HG03571 (cell line): ENCODE results near the gene ERCC6L.

Source experiments
- ATAC-seq: cut with Tn5 transposase; IDR thresholded peaks from one replicate; pipeline ENCODE4 v1.9.1; 2021; ENCODE audit not compliant: unreplicated experiment

The ERCC6L gene, protein sequence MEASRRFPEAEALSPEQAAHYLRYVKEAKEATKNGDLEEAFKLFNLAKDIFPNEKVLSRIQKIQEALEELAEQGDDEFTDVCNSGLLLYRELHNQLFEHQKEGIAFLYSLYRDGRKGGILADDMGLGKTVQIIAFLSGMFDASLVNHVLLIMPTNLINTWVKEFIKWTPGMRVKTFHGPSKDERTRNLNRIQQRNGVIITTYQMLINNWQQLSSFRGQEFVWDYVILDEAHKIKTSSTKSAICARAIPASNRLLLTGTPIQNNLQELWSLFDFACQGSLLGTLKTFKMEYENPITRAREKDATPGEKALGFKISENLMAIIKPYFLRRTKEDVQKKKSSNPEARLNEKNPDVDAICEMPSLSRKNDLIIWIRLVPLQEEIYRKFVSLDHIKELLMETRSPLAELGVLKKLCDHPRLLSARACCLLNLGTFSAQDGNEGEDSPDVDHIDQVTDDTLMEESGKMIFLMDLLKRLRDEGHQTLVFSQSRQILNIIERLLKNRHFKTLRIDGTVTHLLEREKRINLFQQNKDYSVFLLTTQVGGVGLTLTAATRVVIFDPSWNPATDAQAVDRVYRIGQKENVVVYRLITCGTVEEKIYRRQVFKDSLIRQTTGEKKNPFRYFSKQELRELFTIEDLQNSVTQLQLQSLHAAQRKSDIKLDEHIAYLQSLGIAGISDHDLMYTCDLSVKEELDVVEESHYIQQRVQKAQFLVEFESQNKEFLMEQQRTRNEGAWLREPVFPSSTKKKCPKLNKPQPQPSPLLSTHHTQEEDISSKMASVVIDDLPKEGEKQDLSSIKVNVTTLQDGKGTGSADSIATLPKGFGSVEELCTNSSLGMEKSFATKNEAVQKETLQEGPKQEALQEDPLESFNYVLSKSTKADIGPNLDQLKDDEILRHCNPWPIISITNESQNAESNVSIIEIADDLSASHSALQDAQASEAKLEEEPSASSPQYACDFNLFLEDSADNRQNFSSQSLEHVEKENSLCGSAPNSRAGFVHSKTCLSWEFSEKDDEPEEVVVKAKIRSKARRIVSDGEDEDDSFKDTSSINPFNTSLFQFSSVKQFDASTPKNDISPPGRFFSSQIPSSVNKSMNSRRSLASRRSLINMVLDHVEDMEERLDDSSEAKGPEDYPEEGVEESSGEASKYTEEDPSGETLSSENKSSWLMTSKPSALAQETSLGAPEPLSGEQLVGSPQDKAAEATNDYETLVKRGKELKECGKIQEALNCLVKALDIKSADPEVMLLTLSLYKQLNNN

DNA sequence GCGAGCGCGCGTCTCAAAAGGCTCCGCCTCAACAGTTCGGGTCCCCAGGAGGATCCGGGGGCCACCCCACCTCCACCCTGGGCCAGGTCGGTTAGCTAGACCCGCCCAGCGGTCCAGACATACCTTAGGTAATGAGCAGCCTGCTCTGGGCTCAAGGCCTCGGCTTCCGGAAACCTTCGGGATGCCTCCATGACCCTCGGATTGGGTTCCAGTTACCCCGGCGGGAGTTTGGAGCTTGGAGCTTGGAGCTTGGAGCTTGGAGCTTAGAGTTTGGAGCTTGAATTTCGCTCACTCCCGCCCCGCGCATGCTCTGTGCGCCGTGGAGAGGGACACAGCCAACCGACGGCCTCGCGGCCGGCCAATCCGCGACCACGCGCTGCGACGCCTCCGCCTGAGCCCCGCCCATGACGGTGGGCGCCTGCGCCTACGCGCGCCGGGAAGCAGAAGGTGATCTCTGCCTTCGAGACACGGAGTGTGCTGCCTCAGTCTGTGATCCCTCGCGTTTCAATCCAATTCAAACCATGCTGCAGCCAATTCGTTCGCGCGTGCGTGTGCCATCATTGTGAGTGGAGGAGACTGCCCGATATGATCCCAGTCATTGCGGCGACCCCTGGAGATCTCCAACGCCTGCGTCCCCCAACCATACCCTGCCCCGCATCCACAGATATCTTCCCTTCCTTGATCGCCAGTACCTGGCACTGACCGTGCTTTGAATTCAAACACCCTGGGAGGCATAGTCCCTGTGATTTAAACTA is at the start of gene ERCC6L:
TSS of gene ERCC6L (minus strand) at position 307 of the 755 bp plus-strand sequence. CDS start at position 191, 116 bp downstream.
- ATAC-seq, result peak; percentile 98

DNA sequence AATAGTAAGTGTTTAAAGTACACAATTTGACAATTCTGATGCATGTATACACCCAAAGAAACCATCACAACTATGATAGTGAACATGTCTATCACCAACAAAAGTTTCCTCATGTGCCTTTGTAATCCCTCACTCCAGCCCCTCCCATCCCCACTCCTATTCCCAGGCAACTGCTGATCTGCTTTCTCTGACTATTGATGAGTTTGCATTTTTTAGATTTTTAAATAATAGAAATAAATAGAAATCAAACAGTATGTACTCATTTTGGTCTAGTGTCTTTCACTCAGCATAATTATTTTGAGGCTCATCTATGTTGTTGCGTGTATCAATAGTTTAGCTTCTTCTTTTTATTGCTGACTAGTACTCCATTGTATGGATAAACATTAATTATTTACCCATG is 43.5 kb upstream of the ERCC6L start:
- ATAC-seq, result no peak

DNA sequence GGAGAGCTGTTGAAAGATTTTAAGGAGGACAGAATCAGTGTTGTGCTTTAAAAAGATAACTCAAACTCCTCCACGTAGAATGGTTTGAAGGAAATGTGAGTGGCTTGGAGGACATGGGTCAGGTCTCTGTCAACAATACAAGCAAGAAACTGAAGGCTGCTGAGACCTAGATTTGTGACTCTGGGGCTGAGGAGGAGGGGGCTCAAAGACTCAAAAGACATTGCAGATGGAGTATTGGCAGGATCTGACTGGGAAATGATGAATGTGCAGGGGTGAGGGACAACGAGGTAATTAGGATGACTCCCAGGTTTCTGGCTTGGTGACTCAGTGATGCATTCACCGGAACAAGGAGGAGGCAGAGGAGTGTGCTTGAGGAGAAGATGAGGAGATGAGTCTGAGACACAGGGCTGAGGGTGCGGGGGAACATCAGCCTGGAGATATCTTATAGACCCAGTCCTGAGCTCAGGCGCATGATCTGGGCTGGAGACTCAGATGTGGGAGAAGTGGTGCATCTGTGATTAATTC is 41.6 kb upstream of the ERCC6L start:
- no peak for ATAC-seq

DNA sequence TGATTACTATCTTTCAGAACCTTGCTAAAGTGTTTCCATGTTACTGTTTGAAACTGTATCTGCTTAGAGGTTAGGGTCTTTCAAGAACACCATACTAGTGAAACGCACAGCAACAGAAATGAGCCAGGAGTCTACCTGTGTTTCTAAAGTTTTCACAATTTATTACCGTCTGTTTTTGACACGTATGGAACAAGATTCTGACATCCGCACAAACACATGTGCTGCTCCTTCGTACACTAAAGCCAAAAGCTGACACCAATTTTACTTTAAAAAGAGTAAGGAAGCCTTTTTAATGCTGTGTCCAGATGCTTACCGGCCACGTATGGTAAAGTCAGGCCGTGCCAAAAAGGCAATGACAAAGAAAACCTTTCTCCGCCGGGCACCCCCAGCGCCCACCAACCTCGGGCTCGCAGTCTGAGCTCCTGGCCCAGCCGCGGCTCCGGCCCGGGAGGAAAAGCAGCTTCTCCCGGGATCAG is 37.7 kb upstream of the ERCC6L start:
- ATAC-seq, result no peak

DNA sequence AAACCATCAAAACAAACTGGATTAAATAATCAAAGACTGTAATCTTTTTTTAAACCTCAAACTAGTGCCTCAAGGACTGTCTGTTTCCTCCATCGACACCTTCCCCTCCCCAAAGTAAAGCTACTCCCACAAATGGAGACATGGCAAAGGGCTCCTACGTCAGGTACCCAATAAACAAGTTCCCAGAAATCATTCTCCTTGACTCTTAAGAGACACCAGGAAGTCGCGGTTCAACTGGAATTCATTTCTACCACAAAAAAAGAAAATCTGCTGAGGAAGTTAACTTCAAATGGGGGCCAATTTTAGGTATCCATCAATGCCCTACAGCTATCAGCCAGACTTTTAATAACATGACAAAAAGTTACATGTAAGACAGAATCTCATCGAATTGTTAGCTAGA is 35.7 kb upstream of the ERCC6L start:
- no peak for ATAC-seq

DNA sequence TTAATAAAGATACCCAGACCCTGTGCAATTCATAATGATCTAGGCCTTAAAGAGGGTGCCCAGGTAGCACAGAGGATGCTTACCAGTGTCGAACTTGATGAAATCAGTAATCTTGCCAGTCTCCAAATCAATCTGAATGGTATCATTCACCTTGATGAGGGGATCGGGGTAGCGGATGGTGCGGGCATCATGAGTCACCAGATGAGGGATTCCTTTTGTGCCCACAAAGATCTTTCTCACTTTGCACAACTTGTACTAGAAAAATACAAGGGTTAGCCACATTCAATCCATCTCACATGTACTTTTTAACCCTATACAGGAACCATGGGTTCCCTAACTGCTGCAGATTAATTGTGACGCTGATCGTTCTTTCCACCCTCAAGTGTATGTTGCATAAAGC is 34.9 kb upstream of the ERCC6L start:
- ATAC-seq, result no peak

DNA sequence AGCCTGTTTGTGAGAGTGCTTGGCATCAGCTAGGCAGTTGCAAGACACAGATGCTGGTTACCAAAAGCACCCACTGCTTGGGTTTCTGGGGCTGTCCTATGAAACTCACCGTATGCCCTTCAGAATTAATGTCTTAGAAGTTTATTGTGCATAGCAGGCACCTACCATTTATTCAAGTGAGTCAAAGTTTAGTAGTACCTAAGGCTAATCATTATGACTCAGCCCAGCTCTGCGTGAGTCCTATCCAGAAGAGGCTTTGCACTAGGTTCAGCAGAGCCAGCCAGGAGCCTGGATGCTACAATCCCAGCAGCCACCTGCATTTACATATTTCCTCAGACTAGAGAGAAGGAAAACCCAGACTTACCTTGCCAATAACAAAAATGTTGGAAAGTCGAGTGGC is 34.0 kb upstream of the ERCC6L start:
- no peak for ATAC-seq

DNA sequence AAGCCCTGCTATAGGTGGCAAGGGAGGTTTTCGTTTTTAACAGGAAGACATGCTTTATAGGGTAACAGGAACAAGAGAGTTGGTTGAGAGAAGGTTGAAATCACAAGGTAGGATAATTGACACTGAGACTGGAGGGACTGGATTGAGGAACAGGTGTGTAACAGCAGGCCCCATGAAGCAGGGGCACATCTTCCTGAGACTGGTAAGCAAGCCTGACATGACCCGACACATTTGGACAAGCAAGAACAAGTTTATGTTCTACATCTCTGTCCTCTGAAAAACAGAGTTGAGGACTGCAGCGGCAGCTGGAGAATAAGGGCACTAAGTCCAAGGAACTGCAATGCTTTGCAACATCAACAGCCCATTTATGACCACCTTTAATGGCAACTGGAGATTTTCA is 33.0 kb upstream of the ERCC6L start:
- no peak for ATAC-seq

DNA sequence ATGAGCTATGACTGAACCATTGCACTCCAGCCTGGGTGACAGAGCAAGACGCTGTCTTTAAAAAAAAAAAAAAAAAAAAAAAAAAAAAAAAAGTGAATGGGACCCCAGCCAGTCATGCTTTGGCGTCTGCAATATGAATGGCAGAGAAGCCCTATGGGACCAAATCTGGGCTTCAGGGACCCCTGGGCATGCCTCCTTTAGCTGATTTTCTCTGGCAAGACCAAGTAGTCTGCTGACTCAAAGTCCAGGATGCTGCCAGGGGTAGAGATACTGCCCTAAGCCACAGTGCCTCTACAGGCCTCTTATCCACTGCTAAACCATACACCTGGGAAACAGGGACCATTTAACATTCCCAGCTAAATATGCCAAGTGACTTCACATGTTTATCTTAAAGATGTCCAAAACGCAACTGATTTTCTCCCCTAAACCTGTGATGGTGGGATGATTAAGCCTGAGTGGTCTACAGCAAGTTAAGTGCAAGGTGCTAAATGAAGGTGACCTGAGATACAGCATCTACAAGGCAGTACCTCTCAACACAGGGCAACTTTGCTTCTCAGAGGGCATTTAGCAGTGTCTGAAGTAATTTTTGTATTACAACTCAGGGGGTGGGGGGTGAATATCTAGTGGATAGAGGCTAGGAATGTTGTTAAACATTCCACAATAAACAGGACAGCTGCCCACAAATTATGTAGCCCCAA is 32.4 kb upstream of the ERCC6L start:
- no peak for ATAC-seq

DNA sequence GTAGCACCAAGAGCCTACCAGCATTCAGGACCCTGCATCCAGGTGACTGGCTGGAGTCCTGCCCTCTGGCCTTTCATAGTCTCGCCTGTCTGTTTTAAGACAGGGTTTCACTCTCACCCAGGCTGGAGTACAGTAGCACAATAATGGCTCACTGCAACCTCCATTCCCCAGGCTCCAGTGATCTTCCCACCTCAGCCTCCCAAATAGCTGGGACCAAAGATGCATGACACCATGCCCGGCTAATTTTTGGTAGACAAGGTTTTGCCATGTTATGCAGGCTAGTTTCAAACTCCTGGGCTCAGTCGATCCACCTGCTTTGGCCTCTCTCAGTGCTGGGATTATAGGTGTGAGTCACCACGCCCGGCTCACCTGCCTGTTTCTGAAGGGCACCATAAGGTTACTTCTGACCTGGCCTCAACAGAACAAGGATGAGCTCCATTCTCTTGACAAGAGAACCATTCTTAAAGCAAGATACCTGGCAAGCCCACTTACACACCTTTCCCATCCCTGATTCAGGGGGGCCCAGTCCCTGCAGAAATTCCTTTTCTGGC is 31.6 kb upstream of the ERCC6L start:
- no peak for ATAC-seq

DNA sequence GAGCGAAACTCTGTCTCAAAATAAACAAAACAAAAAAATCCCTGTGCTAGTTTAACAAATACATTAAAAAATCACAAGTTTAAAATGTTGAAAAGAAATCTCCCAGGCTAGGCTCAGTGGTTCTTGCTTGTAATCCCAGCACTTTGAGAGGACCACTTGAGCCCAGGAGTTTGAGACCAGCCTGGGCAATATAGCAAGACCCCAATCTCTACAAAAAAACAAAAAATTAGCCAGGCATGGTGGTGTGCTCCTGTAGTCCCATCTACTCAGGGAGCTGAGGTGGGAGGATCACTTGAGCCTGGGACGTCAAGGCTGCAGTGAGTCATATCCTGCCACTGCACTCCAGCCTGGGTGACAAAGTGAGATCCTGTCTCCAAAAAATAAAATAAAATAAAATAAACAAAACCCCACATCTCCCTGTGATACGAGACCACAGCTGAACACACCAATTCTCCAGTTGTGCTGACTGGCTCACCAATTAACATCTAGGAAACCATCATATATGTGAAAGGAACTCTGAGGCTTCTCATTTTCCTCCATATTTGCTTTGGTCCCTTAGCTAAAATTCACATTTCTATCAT is 30.9 kb upstream of the ERCC6L start:
- ATAC-seq, result no peak

DNA sequence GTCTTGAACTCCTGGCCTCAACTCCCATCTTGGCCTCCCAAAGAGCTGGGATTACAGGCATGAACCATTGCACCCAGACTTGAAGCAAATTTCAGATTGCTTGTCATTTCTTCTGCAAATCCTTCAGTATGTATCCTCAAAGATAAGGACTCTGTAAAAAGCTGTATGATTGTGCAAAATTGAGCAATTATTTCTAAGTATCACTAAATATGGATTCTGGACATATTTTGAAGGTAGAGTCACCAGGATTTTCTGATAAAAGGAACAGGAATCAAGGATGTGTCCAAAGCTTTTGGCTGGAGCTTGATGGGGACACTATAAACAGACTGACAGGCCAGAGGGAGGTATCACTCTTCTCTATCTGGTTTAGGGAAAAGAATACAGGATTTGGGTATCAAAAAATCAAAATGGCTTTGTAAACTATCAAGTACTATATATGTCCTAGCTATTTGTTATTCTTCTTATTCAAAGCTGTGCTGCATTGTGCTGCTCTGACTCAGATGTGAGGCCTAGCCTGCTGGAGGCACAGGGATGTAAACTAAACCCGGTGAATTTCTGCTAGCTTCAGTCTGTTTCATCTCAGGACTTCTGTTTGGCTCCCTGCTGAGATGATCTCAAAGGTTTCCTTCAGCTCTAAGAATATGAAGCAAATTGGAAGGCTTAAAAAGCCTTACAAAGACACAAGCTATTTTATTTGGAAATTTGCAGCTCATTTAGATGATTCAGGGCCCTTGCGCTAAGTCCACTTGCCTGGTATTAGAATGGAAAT is 30.0 kb upstream of the ERCC6L start:
- ATAC-seq, result no peak

DNA sequence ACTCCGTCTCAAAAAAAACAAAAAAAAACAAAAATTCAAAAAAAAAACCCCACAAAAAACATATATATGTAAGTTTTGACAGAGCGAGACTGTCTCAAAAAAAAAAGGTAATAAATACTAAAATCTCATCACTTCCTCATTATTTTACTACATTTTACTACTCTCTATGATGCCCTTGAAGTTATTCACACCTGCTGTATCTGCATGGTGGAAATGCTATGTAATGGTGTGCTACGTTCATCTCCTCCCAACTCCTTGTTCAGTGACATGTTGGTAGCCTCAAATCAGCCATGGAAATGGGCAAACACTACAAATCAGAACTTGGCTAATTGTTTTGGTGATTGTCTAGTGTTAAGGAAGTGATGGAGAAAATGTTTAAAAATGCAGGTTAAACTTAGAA is 26.4 kb upstream of the ERCC6L start:
- no peak for ATAC-seq

DNA sequence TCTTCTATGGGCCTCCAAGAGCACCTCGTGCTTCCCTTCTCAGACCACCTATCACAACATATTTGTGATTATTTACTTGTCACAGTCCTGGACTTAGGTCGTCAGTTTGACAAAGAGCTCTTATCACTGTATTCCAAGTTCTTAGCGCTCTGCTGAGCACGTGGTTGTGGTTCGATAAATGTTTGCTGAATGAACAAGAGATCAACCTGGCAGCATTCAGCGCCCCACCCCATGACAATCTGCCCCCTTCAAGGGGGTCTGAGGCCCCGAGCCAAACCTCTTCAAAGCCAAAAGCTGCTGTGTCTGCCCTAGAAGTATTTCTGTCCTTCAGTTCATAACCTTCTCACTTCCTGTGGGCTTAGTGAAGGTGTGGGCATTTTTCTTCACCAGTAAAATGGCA is 23.2 kb upstream of the ERCC6L start:
- no peak for ATAC-seq

DNA sequence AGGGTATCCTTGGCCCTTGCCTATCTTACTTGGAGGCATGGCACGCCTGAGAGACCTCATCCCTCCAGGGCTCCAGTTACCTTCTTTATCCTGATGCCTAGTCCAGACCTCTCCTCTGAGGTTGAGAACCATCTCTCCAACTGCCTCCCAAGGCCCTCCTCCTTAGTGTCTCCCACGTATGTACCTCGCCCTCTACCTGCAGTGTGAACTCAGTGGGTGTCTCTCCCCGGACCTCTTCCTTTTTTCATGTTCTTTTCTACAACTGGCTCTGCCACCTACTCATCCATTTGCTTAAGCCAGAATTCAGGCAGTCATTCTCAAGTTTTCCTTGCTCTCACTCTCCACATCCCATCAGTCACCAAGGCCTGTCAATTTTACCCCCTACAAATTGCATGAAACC is 21.6 kb upstream of the ERCC6L start:
- ATAC-seq, result no peak

DNA sequence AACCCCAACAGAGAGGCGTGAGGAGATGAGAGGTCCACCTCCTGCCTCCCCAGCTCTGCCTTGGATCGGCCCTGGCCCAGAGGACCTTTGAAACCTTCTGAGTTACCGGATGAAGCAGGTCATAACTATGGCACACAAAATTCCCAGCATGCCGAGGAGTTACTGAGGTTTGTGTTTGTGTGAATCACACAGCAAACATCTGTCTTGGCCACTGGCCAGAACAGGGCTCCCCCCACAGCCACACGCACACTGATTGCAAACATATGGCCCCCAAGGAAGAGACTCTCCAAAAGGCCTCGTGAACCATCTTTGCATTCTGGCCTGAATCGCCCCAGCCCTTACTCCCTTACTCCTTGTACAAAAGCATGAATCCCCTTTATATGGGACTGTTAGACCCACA is 19.3 kb upstream of the ERCC6L start:
- ATAC-seq, result no peak

DNA sequence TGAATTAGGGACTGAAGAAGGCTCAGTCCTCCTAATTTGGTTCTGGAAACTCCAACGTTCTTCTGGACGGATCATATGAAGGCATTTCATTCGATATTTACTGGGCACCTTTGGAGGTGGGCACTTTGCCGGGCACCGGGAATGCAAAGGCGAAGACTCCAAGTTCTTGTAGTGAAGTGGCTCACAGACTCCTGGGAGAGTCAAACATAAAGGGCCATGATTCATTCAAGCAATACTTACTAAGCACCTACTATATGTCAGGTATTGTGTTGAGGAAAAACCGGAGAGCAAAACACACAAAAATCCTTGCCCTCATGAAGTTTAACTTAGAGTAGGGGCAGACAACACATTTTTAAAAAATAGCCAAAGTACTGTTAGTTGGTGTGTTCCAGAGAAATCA is 17.0 kb upstream of the ERCC6L start:
- ATAC-seq, result no peak

DNA sequence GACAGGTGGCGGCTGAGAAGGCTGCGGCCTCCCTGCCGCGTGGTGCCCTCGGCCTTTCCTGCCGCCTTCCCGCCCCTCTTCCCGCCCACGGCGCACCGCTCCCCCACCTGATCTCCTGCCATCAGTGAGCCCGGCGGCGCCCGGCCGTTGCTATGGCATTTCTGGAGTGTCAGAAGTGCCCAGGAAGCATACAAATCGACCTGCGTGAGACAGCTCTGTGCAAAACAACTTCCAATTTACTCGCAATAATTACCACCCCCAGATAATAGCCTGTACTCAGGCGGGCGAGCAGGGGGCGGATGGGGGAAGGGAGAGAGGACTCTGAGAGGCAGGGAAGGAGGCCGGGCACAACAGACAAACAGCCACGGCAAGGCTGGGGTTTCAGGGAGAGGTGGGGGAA is 16.6 kb upstream of the ERCC6L start:
- ATAC-seq, result no peak
